SKM-1 (cell line): Measurements from ENCODE around the gene PPP1CC.
"Not testable (repeated sequence)": the region's sequence is repeated elsewhere in the genome, so short reads cannot be mapped to it uniquely, and the experiment has no call there.

Experiments
- DNase-seq: peaks from one replicate; lab custom pipeline; 2025; ENCODE audit not compliant: unreplicated experiment; lab: John Stamatoyannopoulos, UW

Gene PPP1CC

GRCh38 chr12:110726708-110727369 lies 15.9 kb downstream of the PPP1CC start:
- DNase-seq = no peak

- DNase-seq = no peak
Measured at GRCh38 chr12:110726028-110726427, 16.7 kb downstream of the PPP1CC start.

- no peak for DNase-seq
Measured at GRCh38 chr12:110725267-110725666, 17.4 kb downstream of the PPP1CC start.

- DNase-seq = not testable (repeated sequence)
Measured at GRCh38 chr12:110722892-110723291, 19.8 kb downstream of the PPP1CC start.

DNA sequence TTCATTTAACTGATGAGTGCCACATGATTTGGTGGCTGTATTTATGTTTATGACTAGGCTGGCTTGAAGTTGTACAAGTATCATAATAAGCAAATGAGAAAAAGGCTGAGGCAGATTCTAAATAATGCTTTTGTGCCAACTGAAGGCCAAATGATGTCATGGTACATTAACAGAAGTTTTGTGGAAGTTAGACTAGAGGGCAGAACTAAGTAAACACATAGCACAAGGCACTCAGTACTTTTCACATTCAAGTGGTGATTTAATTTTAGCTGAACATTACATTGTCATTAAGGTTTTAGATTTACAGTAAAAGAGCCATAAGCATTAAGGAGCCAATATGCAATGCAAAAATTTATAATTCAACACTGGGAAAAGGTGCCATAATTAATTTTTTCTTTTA lies 21.1 kb downstream of the PPP1CC start:
- no peak for DNase-seq

DNA sequence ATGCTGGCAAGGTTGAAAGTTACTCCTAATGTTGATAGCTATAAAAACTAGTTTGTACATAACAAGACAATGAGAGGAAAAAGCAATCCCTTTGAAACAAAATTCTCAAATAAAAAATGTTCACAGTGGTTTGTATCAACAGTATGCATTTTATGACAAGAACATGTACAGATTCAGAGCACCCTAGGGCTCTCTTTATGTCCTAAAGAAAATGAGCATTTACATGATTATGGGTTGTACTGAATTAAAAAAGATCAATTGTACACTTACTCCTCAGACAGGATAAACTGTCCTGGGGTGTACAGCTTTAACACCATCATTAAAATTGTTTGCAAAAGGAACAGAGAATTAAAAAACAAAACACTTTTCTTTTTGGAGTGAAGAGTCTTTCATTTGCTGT lies 22.2 kb downstream of the PPP1CC start:
- DNase-seq = no peak

DNA sequence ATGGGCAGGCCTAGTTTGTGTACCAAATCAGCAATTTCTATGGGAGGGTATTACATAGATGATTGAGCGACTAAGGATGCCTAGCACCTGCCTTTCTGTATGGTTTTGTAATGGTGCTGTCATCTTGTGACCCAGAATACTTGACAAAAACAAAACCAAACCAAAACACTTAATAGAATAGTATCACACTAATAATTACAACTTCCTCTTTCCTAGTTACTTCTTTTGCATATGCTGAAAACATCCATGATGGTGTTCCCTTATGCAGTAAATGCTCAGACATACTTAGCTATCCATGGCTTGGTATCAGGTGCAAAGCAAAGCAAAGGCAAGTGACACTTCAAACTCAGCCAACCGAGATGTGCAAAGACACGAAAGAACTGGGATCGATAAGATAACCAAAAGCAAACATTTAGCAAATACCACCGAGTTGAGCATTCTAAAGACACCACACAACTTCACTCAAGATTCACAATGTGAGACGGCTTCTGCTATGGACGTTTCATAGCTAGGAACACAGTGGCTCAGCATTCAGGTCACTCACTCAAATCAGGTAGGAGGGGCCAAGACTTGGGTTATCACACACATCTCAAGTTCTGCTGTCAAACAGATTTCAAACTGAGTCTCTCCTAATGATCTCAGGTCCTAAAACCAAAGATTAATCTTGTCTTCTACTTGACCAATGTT lies 24.3 kb downstream of the PPP1CC start:
- no peak for DNase-seq

GRCh38 chr12:110717037-110717436 lies 25.7 kb downstream of the PPP1CC start:
- DNase-seq = no peak

- no peak for DNase-seq
Measured at GRCh38 chr12:110708917-110709316, 33.8 kb downstream of the PPP1CC start.

DNA sequence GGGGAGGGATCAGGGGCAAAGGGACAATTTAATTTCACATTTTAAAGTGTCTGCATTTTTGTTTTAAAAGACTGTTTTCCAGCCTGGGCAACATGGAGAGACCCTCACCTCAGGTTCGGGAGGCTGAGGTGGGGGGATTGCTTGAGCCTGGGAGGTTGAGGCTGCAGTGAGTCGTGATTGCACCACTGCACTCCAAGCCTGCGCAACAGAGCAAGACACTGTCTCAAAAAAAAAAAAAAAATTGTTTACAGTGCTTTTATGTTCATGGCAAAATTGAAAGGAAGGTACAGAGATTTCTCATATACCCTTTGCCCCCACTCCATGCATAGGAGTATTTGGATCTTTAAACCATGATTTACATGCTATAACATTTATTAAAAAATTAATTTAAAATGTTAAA lies 37.4 kb downstream of the PPP1CC start:
- no peak for DNase-seq

GRCh38 chr12:110704750-110705149 lies 37.9 kb downstream of the PPP1CC start:
- DNase-seq = no peak

DNA sequence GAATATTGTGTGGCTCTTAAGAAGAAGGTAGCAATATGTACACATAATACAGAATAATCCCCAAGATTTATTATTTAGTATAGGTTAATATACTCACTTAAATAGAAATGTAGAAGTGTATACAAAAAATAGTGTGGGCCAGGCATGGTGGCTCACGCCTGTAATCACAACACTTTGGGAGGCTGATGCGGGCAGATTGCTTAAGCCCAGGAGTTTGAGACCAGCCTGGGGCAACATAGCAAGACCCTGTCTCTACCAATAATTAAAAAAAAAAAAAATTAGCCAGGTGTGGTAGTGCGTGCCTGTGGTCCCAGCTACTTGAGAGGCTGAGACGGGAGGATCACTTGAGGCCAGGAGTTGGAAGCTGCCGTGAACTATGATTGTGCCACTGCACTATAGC lies 38.5 kb downstream of the PPP1CC start:
- no peak for DNase-seq

DNA sequence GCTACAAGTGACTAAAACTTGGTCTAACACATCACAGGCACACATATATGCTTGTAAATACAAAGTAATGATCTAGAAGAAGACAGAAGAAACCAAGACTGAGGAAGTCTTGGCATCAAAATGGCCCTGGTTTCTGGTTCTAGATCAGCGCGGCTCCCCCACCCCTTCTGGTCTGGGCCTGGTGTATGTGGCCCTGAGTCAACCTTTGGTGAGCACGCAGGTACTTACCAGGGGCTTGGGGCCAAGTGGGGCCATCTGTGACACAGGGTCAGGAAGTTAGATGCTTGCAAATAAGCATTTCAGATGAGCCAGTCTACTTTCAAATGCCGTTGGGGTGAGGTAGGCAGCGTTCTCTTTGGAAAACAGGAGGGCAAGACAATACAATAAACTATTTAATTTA lies 40.6 kb downstream of the PPP1CC start:
- DNase-seq = no peak

DNA sequence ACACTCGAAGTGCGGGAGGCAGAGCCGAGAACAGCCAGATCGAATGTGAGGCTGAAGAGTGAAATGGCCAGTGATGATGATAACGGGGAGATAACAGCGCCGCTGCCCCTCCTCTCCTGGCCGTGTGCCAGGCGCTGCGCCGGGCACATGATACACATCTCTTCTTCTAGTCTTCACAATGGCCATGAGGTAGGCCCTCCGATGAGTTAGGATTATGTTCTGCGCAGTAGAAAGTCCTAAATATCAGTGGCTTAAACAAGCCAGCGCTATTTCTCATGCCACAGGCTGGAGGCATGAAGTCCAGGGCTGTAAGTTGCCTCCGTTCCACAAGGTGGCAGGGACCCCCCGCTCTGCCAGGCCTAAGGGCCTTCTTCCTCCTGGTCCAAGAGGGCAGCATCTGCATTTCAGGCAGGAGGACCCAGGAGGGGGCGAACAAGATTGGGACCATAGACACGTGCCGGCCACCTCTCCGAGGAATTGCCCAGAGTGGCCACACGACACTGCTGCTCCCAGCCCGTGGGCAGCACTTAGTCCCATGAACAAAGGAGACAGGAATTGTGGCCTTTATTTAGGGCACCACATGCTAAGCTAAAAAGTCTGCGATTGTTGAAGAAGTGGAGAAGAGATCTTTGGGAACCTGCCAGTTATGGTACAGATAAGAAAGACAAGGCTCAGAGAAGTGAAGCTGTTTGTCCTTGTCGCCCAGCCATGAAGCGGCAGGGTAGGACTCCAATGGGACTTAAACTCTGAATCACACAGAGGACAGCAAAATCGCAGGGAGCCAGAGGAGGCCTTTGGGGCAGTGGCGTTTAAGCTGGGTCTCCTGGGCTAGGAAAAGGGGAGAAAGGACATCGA lies 42.9 kb downstream of the PPP1CC start:
- DNase-seq = no peak

DNA sequence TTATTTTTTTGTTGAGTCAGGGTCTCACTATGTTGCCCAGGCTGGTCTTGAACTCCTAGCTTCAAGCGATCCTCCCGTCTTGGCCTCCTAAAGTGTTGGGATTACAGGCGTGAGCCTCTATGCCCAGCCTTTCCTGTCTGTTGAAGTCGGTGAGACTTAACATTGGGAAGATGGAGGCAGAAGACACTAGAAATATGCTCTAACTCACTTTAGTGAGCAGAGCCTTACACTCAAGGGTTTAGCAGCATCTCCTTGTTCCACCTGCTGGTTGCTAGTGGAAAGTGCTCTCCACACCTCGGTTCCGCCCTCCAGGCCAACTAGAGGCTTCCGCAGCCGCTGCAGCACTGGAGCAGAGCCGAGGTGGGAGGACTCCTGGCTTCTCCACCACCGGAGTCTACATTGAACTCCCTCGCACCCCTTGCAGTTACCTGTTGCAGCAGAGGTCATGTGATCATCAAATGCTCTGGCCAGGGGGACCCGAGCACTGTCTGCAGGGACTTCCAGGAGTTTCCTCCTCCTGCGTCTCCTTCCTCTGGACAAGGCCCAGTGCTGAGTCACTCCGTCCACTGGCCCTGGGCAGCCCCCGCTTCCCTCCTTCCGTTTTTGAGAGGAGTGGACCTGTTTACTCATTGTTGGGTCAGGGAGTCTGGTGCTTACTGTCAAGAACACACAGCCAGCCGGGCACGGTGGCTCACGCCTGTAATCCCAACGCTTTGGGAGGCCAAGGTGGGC lies 44.4 kb downstream of the PPP1CC start:
- peak; percentile 42 for DNase-seq

- no peak for DNase-seq
Measured at GRCh38 chr12:110697236-110697635, 45.5 kb downstream of the PPP1CC start.

DNA sequence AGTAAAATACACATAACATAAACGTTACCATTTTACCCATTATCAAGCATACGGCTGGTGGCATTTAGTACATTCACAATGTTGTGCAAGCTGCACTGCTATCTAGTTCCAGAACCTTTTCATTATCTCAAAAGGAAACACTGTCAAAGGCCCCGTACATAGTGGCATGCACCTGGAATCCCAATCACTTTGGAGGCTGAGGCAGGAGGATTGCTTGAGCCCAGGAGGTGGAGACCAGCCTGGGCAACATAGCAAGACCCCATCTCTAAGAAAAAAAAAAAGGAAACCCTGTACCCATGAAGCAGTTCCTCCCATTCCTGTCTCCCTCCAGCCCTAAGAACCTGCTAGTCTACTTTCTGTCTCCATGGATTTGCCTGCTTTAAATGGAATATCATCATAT lies 46.4 kb downstream of the PPP1CC start:
- DNase-seq = no peak

DNA sequence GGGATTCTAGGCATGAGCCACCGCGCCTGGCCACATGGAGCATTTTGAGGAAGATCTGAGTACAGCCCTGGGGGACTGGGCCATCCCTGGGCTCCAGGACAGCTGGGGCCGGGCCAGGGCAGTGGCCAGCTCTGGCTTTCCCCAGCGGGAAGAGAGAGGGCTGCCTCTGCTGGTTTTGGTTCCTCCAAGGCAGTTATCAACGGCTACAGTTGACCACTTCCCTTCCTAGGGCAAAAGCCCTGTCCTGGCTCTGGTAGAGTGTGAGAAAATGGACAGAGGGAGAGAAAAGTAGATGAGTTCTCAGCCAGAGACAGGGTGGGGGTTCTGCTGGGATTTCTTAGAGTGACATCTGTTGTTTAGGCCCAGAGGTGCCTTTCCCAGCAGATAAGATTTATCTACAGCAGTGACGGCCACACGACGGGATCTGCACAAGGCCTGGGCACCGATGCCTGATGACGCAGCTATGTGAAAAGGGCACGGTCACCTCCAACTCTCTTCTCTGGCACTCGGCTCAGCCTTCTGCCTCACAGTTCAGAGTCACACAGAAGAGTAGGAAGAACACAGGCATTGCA lies 48.3 kb downstream of the PPP1CC start:
- DNase-seq = no peak

- DNase-seq = peak; percentile 67
Measured at GRCh38 chr12:110693731-110694130, 49.0 kb downstream of the PPP1CC start.

GRCh38 chr12:110690127-110690430 lies 52.6 kb downstream of the PPP1CC start:
- DNase-seq = no peak
